Stimulated activated CD8-positive, alpha-beta memory T cell treated with anti-CD3 and anti-CD28 coated beads, Interleukin-4, amount 100 ng/mL, for 1 hour (primary cell): ENCODE results near the gene OR1I1.
"Not testable (repeated sequence)": the region's sequence is repeated elsewhere in the genome, so short reads cannot be mapped to it uniquely, and the experiment has no call there.

Source experiments
- DNase-seq, 2 donors: peaks; one replicate each; pipeline ENCODE4 v3.0.0-alpha.2; 2020; ENCODE audit warnings: low read depth in 2 of 2, low spot score in 1 of 2

The OR1I1 gene

DNA sequence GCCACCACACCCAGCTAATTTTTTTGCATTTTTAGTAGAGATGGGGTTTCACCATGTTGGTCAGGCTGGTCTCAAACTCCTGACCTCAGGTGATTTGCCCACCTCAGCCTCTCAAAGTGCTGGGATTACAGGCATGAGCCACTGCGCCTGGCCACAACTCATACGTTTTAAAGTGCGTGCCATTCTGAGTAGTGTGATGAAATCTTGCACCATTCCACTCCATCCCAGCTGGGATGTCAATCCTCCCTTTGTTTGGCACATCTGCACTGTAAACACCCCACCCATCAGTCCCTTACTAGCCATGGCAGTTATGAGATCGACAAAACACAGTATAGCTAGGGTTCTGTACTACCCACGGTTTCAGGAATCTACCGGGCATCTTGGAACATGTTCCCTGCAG lies 16.0 kb downstream of the OR1I1 start:
- not testable (repeated sequence) for DNase-seq

GRCh38 chr19:15098460-15098859 lies 16.4 kb downstream of the OR1I1 start:
- DNase-seq = no peak

DNA sequence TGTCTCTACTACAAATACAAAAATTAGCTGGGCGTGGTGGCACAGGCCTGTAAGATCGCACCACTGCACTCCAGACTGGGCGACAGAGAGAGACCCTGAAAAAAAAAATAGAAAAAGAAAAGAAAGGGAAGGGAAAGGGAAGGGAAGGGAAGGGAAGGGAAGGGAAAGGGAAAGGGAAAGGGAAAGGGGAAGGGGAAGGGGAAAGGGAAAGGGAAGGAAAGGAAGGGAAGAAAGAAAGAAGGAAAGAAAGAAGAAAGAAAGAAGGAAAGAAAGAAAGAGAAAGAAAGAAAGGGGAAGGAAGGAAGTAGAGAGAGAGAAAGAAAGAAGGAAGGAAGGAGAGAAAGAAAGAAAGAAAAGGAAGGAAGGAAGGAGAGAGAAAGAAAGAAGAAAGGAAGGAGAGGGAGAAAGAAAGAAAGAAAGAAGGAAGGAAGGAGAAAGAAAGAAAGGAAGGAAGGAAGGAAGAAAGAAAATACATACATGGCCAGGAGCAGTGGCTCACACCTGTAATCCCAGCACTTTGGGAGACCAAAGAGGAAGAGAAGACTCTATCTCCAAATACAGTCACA lies 17.1 kb downstream of the OR1I1 start:
- DNase-seq = no peak

GRCh38 chr19:15101479-15102082 lies 19.6 kb downstream of the OR1I1 start:
- no peak for DNase-seq

GRCh38 chr19:15104003-15104402 lies 22.0 kb downstream of the OR1I1 start:
- no peak for DNase-seq

- DNase-seq = no peak
Measured at GRCh38 chr19:15104411-15104810, 22.4 kb downstream of the OR1I1 start.

DNA sequence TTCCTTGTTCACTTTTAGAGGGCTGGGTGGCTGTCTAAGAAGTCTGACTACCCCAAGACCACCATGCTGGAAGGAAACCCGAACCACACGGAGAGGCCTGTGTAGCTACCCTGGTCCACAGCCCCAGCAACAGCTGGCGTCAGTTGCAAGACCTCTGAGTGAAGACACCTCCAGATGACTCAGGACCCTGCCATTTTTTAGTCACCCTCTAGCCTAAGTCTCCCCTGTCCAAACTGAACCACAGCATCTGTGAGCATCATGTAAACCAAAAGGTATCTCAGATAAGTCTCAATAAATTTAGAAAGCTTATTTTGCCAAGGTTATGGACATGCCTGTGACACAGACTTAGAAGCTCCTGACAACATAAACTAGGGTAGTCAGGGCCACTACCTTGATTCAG lies 23.0 kb downstream of the OR1I1 start:
- no peak for DNase-seq

DNA sequence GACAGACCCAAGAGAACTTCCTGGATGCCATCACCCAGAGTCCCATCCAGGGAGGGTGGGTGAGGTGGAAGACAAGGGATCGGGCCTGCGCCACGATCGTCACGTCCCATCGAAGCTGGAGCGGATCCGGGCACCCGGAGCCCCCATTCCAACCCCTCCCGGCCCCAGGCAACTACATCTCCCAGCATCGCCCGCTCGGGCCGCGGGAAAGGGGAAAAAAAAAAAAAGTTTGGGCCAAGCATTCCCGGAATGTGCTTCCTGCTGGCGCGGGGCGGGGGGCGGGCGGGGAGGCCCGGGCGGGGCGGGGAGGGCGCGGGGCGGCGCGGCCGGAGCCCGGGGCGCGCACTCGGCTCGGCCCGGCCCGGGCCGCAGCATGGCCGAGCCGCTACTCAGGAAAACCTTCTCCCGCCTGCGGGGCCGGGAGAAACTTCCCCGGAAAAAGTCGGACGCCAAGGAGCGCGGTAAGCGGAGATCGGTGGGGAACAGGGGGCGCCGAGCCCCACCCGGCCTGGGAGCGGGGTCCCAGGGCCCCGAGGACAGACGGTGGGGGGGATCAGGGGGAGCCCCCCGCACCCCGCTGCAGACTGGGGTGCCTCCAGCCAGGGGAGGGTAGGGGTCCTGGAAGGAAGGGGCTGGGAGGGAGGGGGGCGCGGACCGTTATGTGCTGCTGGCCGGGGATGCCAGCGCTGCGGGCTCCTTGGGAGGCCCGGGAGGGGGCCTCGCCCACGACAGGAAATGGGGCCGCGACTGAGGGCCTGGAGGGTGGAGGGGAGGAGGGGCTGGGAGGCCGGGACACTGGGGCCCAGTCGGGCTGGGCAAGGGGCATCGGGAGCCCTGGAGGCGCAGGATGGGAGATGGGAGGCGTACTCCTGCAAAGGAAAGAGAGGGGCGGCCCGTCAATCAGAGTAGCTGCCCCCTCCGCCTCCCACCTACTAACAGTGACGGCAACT lies 25.3 kb downstream of the OR1I1 start, which contains the start of gene SYDE1:
Gene SYDE1 (plus strand): TSS at position 341 of the 950 bp plus-strand sequence. CDS start 33 bp downstream, at position 374.
- no peak for DNase-seq

DNA sequence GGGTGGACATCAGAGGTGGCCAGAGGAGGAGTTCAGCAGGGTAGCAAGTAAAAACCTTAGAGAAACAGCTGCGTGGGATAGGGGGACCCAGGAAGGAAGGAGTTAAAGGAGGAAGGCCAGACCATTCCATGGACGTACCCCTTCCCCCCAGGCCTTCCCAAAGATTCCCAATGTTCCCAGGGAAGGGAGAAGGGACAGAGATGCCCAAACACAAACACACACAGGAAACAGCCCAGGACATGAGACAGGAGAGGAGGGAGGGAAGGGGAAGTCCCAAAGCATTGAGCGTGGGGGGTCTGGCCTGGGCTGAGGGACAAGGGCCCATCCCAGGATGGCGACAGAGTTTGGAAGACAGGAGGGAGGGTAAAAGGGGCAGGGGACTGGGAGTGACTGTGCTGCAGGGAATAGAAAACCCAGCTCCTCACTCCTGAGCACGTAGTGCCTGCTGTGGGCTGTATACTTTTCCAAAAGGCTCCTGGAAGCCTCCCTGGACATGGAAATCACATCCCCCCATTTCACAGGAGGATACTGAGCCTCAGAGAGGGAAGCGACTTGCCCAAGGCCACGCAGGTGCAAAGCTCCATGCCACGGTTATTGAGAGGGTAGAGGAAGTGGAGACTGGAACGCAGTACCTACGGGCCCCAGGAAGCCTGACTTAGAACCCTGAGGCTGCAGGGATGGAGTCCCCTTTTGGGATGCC lies 26.3 kb downstream of the OR1I1 start:
- no peak for DNase-seq

- DNase-seq = no peak
Measured at GRCh38 chr19:15108845-15109767, 27.1 kb downstream of the OR1I1 start.

DNA sequence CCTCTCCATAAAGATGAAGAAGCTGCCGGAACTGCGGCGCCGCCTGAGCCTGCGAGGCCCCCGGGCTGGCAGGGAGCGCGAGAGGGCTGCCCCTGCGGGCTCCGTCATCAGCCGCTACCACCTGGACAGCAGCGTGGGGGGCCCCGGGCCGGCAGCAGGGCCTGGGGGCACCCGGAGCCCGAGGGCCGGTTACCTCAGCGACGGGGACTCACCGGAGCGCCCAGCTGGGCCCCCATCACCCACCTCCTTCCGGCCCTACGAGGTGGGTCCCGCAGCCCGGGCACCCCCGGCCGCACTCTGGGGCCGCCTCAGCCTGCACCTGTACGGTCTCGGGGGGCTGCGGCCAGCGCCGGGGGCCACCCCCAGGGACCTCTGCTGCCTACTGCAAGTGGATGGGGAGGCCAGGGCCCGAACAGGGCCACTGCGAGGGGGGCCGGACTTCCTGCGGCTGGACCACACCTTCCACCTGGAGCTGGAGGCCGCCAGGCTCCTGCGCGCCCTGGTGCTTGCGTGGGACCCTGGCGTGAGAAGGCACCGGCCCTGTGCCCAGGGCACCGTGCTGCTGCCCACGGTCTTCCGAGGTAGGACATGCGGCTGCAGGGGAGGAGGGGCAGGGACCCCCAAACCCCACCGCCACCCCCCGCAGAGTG lies 27.9 kb downstream of the OR1I1 start:
- DNase-seq = no peak

DNA sequence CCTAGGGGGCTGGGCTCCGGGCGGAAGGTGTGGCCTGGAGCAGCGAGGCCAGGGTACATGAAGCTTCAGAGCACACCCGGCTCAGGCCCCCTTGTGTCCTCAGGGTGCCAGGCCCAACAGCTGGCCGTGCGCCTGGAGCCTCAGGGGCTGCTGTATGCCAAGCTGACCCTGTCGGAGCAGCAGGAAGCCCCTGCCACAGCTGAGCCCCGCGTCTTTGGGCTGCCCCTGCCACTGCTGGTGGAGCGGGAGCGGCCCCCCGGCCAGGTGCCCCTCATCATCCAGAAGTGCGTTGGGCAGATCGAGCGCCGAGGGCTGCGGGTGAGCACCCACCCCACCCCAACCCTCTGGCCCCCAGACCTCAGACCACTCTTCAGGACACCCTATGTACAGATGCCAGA lies 28.4 kb downstream of the OR1I1 start:
- no peak for DNase-seq

- no peak for DNase-seq
Measured at GRCh38 chr19:15111758-15112157, 29.7 kb downstream of the OR1I1 start.

- DNase-seq = no peak
Measured at GRCh38 chr19:15112385-15112784, 30.4 kb downstream of the OR1I1 start.

DNA sequence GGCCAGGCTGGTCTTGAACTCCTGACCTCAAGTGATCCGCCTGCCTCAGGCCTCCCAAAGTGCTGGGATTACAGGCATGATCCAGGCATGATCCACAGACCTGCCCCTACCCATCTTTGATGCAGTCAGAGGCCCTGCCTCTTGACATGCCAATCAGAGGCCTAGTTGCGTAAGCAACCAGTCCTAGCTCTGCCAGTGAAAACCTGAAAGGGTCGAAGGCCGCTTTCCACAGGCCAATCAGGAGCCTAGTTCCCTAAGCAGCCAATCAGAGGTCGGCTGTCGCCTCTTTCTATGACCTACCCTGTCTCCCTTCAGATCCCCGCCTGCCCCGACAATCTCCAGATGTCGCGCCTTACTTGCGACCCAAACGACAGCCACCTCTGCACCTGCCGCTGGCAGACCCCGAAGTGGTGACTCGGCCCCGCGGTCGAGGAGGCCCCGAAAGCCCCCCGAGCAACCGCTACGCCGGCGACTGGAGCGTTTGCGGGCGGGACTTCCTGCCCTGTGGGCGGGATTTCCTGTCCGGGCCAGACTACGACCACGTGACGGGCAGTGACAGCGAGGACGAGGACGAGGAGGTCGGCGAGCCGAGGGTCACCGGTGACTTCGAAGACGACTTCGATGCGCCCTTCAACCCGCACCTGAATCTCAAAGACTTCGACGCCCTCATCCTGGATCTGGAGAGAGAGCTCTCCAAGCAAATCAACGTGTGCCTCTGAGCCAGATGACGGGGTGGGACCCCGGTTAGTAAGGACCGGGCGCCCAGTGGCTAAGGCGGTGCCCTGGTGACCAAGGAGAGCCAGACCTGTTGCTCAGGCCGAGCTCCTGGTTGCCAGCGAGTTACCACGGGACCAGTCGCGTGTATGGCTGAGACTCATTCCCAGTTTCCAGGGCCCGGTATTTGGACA lies 31.5 kb downstream of the OR1I1 start:
- DNase-seq = no peak

GRCh38 chr19:15114153-15114540 lies 32.1 kb downstream of the OR1I1 start:
- DNase-seq = no peak

DNA sequence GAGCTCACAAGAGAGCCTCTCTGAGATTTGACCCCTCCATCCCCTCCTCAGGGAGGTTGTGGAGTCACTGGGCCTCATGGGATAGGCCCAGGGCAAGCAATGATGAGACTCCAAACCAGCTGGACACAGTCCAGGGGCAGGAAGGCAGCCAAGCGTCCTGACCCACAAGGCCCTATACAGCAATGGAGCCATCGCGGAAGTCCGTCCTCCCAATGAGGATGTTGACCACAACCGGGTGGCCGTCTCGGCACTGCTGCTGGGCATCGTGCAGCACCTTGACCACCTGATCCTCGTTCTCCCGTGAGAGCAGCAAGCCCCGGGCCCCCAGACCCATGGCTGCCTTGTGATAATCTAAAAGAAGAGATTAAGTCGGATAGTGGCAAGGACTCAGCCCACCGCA lies 33.1 kb downstream of the OR1I1 start:
- DNase-seq = no peak

DNA sequence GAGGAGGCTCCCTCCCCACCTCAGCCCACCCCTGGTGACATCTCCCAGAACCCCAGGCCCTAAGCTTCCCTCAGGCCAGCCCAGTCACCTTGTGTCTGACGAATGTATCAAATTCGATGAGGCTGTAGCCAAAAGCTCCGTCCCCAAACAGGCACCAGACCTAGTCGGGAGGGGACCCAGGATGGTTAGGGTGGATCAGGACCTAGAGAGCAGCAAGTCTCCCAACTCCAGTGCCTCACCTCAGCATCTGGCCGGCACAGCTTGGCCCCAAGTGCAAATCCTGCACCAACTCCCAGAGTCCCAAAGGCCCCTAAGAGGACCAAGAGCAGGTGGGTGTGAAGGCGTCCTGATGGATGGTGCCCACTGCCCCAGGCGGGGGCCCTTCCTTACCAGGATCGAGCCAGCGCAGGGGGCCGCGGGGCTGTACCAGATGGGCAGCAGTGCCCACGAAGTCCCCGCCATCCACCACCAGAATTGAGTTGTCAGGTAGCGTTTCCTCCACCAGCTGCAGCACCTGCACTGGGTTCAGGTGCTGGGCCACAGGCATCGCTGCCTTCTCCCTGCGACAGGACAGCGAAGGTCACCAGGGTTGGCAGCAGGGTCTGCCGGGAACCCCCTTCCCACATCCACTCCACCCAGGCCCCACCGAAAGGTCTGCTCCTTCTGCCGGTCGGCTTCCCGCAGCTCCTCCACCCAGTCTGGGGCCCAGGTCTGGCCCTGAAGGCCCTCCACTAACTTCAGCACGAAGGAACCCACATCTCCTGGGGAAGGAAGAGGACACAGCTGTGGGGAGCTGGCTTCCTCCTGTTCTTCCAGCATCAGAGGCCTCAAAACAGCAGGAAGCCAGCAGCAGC lies 34.0 kb downstream of the OR1I1 start:
- DNase-seq = no peak
